Liver (tissue), 9 donors: Measurements from ENCODE around the gene RTL1. TPM values are rescaled to one million over a fixed set of nuclear protein-coding genes. Genes with fewer than 3 reads are reported as not detected.

Experiments used
- DNase-seq: peaks from one replicate; pipeline ENCODE4 v3.0.0-alpha.2; 2017; ENCODE audit warnings: low spot score
- H3K27ac ChIP-seq, 2 donors: one replicate each; pipeline ENCODE4 v1.7.0; 2013; ENCODE audit warnings: inconsistent platforms in 2 of 2, low read length in 2 of 2, control low read depth in 1 of 2, low read depth in 1 of 2, mild to moderate bottlenecking in 1 of 2
- H3K27me3 ChIP-seq, 4 donors: one replicate each; pipeline versions ENCODE4 v1.6.1 to v1.7.0; 2013; ENCODE audit warnings: low read length in 3 of 4, inconsistent platforms in 1 of 4, mild to moderate bottlenecking in 1 of 4, moderate library complexity in 1 of 4; ENCODE audit not compliant: control insufficient read depth in 4 of 4, insufficient read depth in 4 of 4
- H3K36me3 ChIP-seq, 4 donors: one replicate each; pipeline versions ENCODE4 v1.6.1 to v1.7.0; 2013; ENCODE audit warnings: low read length in 3 of 4, mild to moderate bottlenecking in 3 of 4, low read depth in 1 of 4, moderate library complexity in 1 of 4; ENCODE audit not compliant: control insufficient read depth in 4 of 4, insufficient read depth in 3 of 4
- H3K4me1 ChIP-seq, 4 donors: one replicate each; pipeline versions ENCODE4 v1.6.1 to v1.7.0; 2013; ENCODE audit warnings: low read length in 3 of 4, mild to moderate bottlenecking in 3 of 4, moderate library complexity in 1 of 4; ENCODE audit not compliant: control insufficient read depth in 4 of 4, insufficient read depth in 4 of 4
- H3K4me3 ChIP-seq, 3 donors: one replicate each; pipeline versions ENCODE4 v1.6.1 to v1.7.0; 2013; ENCODE audit warnings: low read length in 3 of 3, control low read depth in 1 of 3, low read depth in 1 of 3, mild to moderate bottlenecking in 1 of 3
- H3K9ac ChIP-seq, 2 donors: one replicate each; pipeline ENCODE4 v1.7.0; 2013; ENCODE audit warnings: low read length in 2 of 2, mild to moderate bottlenecking in 2 of 2, moderate library complexity in 2 of 2, control low read depth in 1 of 2, low read depth in 1 of 2
- H3K9me3 ChIP-seq, 4 donors: one replicate each; pipeline versions ENCODE4 v1.6.1 to v1.7.0; 2013; ENCODE audit warnings: low read length in 3 of 4; ENCODE audit not compliant: control insufficient read depth in 4 of 4
- ATF3 ChIP-seq: IDR thresholded peaks from 2 replicates; pipeline ENCODE4 v1.6.1; 2016; ENCODE audit warnings: antibody characterized with exemption
- EGR1 ChIP-seq, 2 donors: IDR thresholded peaks; 2 replicates each; pipeline ENCODE4 v1.6.1; 2016 to 2018; ENCODE audit warnings: antibody characterized with exemption in 2 of 2, low read depth in 2 of 2
- FOXA1 ChIP-seq: IDR thresholded peaks from 2 replicates; pipeline ENCODE4 v1.6.1; 2016; ENCODE audit warnings: antibody characterized with exemption
- FOXA2 ChIP-seq: IDR thresholded peaks from 2 replicates; pipeline ENCODE4 v1.6.1; 2016; ENCODE audit warnings: antibody characterized with exemption
- GABPA ChIP-seq, 2 donors: IDR thresholded peaks in 1 of 2; conservative IDR thresholded peaks in 1 of 2; 2 replicates each; pipeline ENCODE4 v1.6.1; 2016; ENCODE audit warnings: antibody characterized with exemption in 2 of 2, mild to moderate bottlenecking in 1 of 2, moderate library complexity in 1 of 2
- HNF4A ChIP-seq, 2 donors: conservative IDR thresholded peaks; 2 replicates each; pipeline ENCODE4 v1.6.1; 2016; ENCODE audit warnings: antibody characterized with exemption in 2 of 2, mild to moderate bottlenecking in 2 of 2
- HNF4G ChIP-seq: IDR thresholded peaks from 2 replicates; pipeline ENCODE4 v1.6.1; 2016; ENCODE audit warnings: antibody characterized with exemption
- JUND ChIP-seq, 2 donors: IDR thresholded peaks; 2 replicates each; pipeline ENCODE4 v1.6.1; 2016; ENCODE audit warnings: antibody characterized with exemption in 2 of 2
- MAX ChIP-seq: IDR thresholded peaks from 2 replicates; pipeline ENCODE4 v1.6.1; 2016; ENCODE audit warnings: antibody characterized with exemption
- NR2F2 ChIP-seq: IDR thresholded peaks from 2 replicates; pipeline ENCODE4 v1.6.1; 2016; ENCODE audit warnings: antibody characterized with exemption
- RAD21 ChIP-seq, 2 donors: IDR thresholded peaks; 2 replicates each; pipeline ENCODE4 v1.6.1; 2016; ENCODE audit warnings: antibody characterized with exemption in 2 of 2, mild to moderate bottlenecking in 2 of 2
- REST ChIP-seq: IDR thresholded peaks from 2 replicates; pipeline ENCODE4 v1.6.1; 2016; ENCODE audit warnings: antibody characterized with exemption, mild to moderate bottlenecking
- RXRA ChIP-seq, 2 donors: IDR thresholded peaks; 2 replicates each; pipeline ENCODE4 v1.6.1; 2017 to 2018; ENCODE audit warnings: antibody characterized with exemption in 2 of 2, mild to moderate bottlenecking in 1 of 2
- SP1 ChIP-seq: IDR thresholded peaks from 2 replicates; pipeline ENCODE4 v1.6.1; 2018; ENCODE audit warnings: antibody characterized with exemption, mild to moderate bottlenecking
- TAF1 ChIP-seq: conservative IDR thresholded peaks from 2 replicates; pipeline ENCODE4 v1.6.1; 2016; ENCODE audit warnings: antibody characterized with exemption, mild to moderate bottlenecking
- YY1 ChIP-seq: IDR thresholded peaks from 2 replicates; pipeline ENCODE4 v1.6.1; 2016; ENCODE audit warnings: antibody characterized with exemption, mild to moderate bottlenecking
- WGBS: extraction: QIAGEN DNeasy Blood & Tissue Kit; methylation state at CpG from one replicate; pipeline ENCODE4 v1.1.7; 2013; 5-methylcytosine and 5-hydroxymethylcytosine counted together
- polyA plus RNA-seq, 2 donors: library from polyadenylated mRNA; stranded (reverse) in 1 of 2; unstranded in 1 of 2; fragments of 200-250 nt in 1 of 2; fragments of >200 nt in 1 of 2; fragmentation: Nextera tagmentation in 1 of 2; extraction: Ambion mirVana in 1 of 2; gene quantifications; one replicate each; pipeline versions ENCODE4 v1.2.1 to v1.2.3, GENCODE V29; 2013 to 2015
- total RNA-seq, 2 donors: library from RNA; depleted of rRNA; stranded (reverse); fragments of >200 nt; gene quantifications; one replicate each; pipeline ENCODE4 v1.2.3, GENCODE V29; 2014
- TF ChIP-seq, protein P1 (sequence below): fragments of 150-350 bp; IDR thresholded peaks from 2 replicates; pipeline ENCODE4 v1.5.1; 2017; ENCODE audit warnings: improper control_type of control experiment, low read depth, low read length; ENCODE audit not compliant: missing input control
- TF ChIP-seq, protein P2 (sequence below): IDR thresholded peaks from 2 replicates; pipeline ENCODE4 v1.6.1; 2016; ENCODE audit warnings: antibody characterized with exemption
- donor health status: healthy.
- donor health status: healthy.
- donor health status: healthy.
- donor health status: healthy.
- donor health status: healthy.

The RTL1 gene
- total and polyA plus RNA-seq, 4 donors, result 0.04 to 0.05 TPM; not detected in 2

DNA sequence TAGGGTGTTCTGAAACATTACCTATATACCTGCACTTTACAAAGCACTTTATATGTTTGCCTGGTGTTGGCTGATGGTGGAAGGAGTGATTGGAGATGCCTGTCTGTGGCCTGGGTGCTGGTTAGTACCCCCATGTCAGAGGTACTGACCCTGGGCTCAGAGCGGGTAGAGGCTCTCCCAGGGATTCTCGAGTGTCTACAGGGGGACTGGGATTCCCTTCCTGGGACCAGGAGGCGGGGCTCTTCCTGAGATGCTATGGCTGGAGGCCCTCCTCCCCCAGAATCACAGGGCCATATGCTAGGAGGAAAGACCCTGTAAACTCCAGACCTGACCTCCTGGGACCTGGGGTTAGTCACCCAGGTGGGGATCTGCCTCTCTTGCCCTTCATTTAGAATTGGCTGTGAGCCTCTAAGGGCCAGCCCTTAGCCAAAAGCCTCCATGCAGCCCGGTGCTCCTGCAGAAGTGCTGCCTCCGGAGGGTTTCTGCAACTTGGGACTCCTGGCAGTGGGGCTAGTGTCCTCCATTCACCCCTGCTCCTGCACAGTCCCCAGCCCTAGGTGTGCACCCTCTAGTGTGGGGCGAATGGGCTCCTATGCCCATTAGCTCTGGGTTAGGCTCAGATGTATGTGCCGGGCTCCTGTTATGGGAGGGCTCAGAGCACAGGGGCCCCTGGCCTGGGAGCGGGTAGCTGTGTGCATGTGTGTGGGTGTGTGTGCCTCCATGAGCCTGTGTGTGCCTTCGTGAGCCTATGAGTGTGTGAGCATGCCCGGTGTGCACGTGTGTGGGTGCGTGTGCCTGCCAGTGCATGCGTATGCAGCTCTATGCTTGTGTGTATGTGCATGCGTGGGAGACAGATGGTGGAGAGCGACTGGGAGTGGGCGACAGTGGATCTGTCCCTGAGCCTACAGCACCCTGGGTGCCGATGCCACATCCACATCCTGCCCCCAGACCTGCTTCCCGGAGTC, 36.6 kb downstream of the RTL1 start:
- H3K27me3 ChIP-seq, result no peaks in the 10 kb centered on the region
- no peak for DNase-seq
- TF ChIP-seq RXRA (IDR thresholded peaks at IDR 0.05), result no peak
- TF ChIP-seq HNF4G, result no peak
- TF ChIP-seq GABPA (IDR thresholded peaks at IDR 0.05 in 1 of 2, conservative IDR thresholded peaks at IDR 0.05 in 1 of 2), result no peak
- no peak for TF ChIP-seq MAX
- TF ChIP-seq TAF1, result no peak
- no peak for TF ChIP-seq ATF3
- TF ChIP-seq JUND (IDR thresholded peaks at IDR 0.05), result no peak

GRCh38 chr14:100865682-100866591, 37.6 kb downstream of the RTL1 start:
- Histone ChIP-seq H3K9ac (no peak overlapping the region), H3K27ac (no peak overlapping the region), H3K36me3 (no peaks in the 10 kb centered on the region), H3K4me3 (no peak overlapping the region), H3K27me3 (no peaks in the 10 kb centered on the region), H3K4me1 (no peaks in the 10 kb centered on the region), H3K9me3 (no peaks in the 10 kb centered on the region)
- no peak for DNase-seq
- whole genome bisulfite sequencing, result 89% methylated on average over 22 of the region's 22 CpGs
- TF ChIP-seq EGR1 (IDR thresholded peaks at IDR 0.05; ENCODE audit: low read depth in 2 of 2), result no peak
- TF ChIP-seq, protein P1, sequence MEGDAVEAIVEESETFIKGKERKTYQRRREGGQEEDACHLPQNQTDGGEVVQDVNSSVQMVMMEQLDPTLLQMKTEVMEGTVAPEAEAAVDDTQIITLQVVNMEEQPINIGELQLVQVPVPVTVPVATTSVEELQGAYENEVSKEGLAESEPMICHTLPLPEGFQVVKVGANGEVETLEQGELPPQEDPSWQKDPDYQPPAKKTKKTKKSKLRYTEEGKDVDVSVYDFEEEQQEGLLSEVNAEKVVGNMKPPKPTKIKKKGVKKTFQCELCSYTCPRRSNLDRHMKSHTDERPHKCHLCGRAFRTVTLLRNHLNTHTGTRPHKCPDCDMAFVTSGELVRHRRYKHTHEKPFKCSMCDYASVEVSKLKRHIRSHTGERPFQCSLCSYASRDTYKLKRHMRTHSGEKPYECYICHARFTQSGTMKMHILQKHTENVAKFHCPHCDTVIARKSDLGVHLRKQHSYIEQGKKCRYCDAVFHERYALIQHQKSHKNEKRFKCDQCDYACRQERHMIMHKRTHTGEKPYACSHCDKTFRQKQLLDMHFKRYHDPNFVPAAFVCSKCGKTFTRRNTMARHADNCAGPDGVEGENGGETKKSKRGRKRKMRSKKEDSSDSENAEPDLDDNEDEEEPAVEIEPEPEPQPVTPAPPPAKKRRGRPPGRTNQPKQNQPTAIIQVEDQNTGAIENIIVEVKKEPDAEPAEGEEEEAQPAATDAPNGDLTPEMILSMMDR, result no peak
- no peak for TF ChIP-seq ATF3
- no peak for TF ChIP-seq FOXA2
- no peak for TF ChIP-seq GABPA (IDR thresholded peaks at IDR 0.05 in 1 of 2, conservative IDR thresholded peaks at IDR 0.05 in 1 of 2)
- no peak for TF ChIP-seq NR2F2
- TF ChIP-seq RAD21 (IDR thresholded peaks at IDR 0.05), result no peak
- TF ChIP-seq, protein P2, sequence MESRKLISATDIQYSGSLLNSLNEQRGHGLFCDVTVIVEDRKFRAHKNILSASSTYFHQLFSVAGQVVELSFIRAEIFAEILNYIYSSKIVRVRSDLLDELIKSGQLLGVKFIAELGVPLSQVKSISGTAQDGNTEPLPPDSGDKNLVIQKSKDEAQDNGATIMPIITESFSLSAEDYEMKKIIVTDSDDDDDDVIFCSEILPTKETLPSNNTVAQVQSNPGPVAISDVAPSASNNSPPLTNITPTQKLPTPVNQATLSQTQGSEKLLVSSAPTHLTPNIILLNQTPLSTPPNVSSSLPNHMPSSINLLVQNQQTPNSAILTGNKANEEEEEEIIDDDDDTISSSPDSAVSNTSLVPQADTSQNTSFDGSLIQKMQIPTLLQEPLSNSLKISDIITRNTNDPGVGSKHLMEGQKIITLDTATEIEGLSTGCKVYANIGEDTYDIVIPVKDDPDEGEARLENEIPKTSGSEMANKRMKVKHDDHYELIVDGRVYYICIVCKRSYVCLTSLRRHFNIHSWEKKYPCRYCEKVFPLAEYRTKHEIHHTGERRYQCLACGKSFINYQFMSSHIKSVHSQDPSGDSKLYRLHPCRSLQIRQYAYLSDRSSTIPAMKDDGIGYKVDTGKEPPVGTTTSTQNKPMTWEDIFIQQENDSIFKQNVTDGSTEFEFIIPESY, result no peak
- no peak for TF ChIP-seq MAX
- no peak for TF ChIP-seq YY1
- TF ChIP-seq REST, result no peak
- no peak for TF ChIP-seq HNF4G
- no peak for TF ChIP-seq TAF1
- TF ChIP-seq RXRA (IDR thresholded peaks at IDR 0.05), result no peak
- TF ChIP-seq HNF4A (conservative IDR thresholded peaks at IDR 0.05), result no peak
- TF ChIP-seq JUND (IDR thresholded peaks at IDR 0.05), result no peak
- no peak for TF ChIP-seq FOXA1
- no peak for TF ChIP-seq SP1

More for the DNA sequence above, 36.6 kb downstream of the RTL1 start:
- H3K4me1 ChIP-seq, result no peaks in the 10 kb centered on the region
- H3K9ac ChIP-seq, result no peak overlapping the region
- WGBS, result 90% methylated on average over 18 of the region's 18 CpGs
- no peak overlapping the region for H3K27ac ChIP-seq
- no peaks in the 10 kb centered on the region for H3K36me3 ChIP-seq
- H3K4me3 ChIP-seq, result no peak overlapping the region
- no peaks in the 10 kb centered on the region for H3K9me3 ChIP-seq
